Measurements from ENCODE around the gene HEMK1.

- TF ChIP-seq CTCF (IDR thresholded peaks at IDR 0.05; ENCODE audit: low read depth, low read length, poor library complexity, severe bottlenecking) (no peak), EZH2phosphoT487 (IDR thresholded peaks at IDR 0.05; ENCODE audit: borderline replicate concordance, low read length) (no peak)
Measured at GRCh38 chr3:50551681-50552435, 17.5 kb upstream of the HEMK1 start.

Measured in DOHH2 (cell line).